ENCODE data around the gene ZNF587B.
A peak's percentile ranks its signal among the peaks of the same experiment; 100 is the strongest.
"Not testable (repeated sequence)": the region's sequence is repeated elsewhere in the genome, so short reads cannot be mapped to it uniquely, and the experiment has no call there.

ZNF587B gene

GRCh38 chr19:57841122-57841763 lies 11.1 kb downstream of the ZNF587B start:
- no peak for TF ChIP-seq CTCF (IDR thresholded peaks at IDR 0.05; ENCODE audit: low read depth, low read length)
- DNase-seq (ENCODE audit: extremely low read depth, low read depth) = no peak

GRCh38 chr19:57847164-57847563 lies 17.1 kb downstream of the ZNF587B start:
- DNase-seq (ENCODE audit: extremely low read depth, low read depth) = not testable (repeated sequence)

DNA sequence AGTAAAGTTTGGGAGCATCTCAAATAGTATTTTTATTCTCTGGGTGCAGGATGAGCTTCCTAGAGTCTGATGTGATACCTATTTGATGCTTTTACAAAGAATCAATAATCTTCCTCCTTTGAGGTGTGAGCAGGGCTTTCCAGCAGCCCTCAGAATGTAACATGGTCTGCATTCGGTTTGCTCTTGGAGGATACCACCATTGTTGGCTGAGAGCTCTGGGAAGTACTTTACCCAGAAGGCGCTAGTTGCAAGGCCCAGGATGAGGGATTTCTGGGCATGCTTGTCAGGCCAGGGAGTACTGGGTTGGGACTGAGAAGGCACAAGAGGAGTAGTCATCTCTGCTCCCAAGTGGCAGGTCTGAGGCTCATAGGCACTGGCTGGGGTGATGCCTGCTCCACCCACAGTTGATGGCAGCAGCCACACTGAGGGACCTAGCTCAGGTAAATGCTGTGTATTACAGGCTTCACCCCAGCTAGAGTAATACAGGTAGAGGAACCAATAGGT lies 19.1 kb downstream of the ZNF587B start:
- not testable (repeated sequence) for DNase-seq (ENCODE audit: extremely low read depth, low read depth)

GRCh38 chr19:57849666-57850473 lies 19.8 kb downstream of the ZNF587B start, which contains the start of gene ZNF587:
Gene ZNF587 (plus strand): TSS chr19:57849859. CDS start chr19:57850039, 180 bp downstream.
- peak; percentile 41 for DNase-seq (ENCODE audit: extremely low read depth, low read depth)

DNA sequence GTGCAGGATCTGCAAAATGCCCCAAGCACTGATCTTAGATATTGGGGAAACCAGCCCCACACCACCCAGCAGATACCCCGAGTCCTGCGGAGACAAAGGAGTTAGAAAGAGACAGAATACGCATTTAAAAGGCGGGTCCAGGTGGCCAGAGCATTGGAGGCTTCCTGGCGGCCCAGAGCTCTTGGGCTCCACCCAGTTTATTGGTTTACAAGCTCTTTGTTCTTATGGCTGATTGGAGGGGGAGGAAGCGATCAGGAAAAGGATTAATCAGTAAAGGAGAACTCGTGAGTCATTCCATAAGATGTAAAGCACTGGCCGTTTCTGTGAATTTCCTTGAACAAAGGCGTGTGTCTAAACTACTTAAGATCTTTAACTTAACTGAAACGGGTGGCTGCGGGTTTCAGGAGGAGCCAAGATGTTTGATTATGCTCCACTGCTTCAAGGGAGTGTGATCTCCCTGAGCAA lies 20.5 kb downstream of the ZNF587B start:
- DNase-seq (ENCODE audit: extremely low read depth, low read depth) = no peak
- no peak for TF ChIP-seq CTCF (IDR thresholded peaks at IDR 0.05; ENCODE audit: low read depth, low read length)

GRCh38 chr19:57851812-57852603 lies 21.9 kb downstream of the ZNF587B start:
- not testable (repeated sequence) for DNase-seq (ENCODE audit: extremely low read depth, low read depth)

- DNase-seq (ENCODE audit: extremely low read depth, low read depth) = not testable (repeated sequence)
These were observed 24.0 kb downstream of the ZNF587B start for GRCh38 chr19:57854117-57854516.

- not testable (repeated sequence) for DNase-seq (ENCODE audit: extremely low read depth, low read depth)
These were observed 32.3 kb downstream of the ZNF587B start for GRCh38 chr19:57862351-57862750.

DNA sequence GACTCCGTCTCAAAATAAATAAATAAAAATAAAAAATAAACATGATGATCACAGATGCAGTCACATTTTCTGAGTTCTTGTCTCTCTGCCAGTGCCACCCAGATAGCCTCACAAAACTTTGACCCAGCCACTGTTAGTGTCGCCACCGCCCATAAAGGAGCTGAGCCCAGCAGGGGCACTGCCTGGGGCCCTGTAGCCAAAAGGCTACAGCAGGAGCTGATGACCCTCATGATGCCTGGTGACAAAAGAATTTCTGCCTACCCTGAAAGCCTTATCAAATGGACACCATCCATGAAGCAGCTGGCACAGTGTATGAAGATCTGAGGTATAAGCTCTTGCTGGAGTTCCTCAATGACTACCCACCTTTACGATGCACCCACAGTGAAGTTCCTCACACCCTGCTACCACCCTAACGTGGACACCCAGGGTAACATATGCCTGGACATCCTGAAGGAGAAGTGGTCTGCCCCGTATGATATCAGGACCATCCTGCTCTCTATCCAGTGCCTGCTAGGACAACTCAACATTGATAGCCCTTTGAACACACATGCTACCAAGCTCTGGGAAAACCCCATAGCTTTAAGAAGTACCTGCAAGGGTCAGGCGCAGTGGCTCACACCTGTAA lies 37.9 kb downstream of the ZNF587B start:
- DNase-seq (ENCODE audit: extremely low read depth, low read depth) = no peak
- no peak for TF ChIP-seq CTCF (IDR thresholded peaks at IDR 0.05; ENCODE audit: low read depth, low read length)

DNA sequence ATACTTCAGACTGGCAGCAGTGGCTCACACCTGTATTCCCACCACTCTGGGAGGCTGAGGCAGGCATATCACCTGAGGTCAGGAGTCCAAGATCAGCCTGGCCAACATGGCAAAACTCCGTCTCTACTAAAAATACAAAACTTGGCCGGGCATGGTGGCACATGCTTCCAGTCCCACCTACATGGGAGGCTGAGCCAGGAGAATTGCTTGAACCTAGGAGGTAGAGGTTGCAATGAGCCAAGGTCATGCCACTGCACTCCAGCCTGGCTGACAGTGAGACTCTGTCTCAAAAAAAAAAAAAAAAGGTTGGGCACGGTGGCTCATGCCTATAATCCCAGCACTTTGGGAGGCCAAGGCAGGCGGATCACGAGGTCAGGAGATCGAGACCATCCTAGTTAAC lies 39.6 kb downstream of the ZNF587B start:
- DNase-seq (ENCODE audit: extremely low read depth, low read depth) = not testable (repeated sequence)
